NCI-H187 treated with DMSO at 0.1 percent for 48 hours (cell line): ENCODE measurements around the gene GON7.

Source experiments
- DNase-seq: peaks from one replicate; lab custom pipeline; 2025; lab: John Stamatoyannopoulos, UW

Gene GON7

DNA sequence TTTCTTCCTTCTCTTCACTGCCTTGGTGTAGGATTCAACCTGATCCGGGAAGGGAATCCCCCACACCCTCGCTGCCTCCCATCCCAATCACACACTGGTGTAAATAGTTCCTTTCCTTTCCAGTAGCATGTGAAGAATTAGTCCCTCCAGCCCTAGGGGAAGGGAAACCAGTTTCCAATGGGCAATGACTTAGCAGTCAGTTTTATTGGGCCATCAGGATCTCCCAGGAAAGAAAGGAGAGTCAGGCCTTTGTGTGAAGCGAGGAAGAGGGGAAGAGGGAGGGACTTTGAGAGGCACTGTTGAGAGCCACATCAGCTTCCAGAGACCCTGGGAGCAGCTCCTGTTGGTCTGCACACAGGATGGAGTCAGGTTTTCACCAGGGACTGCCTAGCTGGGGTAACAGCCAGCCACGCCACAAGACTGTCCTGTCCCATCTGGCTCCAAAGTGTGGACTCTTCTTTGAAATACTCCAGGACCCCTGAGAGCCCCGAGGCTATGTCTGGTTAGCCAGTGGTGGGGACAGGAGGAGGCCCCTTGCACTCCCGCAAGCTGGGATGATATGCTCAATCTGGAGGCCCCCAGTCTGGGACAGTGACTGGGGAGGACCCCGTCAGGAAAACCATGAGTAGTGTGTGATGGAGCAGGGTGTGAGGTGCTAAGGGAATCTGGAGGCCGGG lies 50.0 kb downstream of the GON7 start:
- no peak for DNase-seq

DNA sequence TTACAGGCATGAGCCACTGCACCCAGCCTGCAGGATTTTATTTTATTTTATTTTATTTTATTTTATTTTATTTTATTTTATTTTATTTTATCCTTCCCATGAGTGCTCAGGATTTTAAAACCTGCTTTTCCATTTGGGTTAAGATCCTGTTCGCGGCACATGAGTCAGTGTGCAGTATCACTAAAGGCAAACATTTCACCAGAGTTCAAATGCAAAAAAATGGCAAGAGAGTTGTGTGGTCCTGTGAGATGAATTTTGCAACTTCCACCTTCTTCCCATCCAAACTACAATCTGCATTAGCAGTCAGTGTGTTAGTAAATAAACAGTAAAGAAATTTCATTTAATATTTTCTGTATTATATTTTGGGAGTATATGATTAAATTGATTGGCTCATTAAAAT lies 51.2 kb downstream of the GON7 start:
- DNase-seq, result no peak

DNA sequence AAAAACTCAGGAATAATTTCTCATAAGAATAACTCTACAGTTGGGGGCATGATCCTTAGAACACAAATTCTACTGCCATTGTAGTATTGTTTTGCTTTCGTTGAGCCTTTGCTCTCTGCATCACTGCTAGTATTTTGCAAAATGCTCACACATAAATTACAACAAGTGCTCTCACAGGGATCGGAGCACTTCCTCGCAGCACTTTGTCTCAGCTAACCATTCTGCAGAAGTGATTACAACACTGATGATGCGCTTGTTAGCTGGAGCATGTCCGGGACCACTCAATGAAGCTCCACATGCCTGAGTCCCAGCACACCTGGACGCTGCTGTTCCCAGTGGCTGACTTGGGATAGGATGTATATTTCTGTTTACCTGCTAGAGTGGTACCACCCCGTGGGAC lies 53.7 kb downstream of the GON7 start:
- DNase-seq, result peak; percentile 17
